IPS-18c (cell line): ENCODE measurements around the gene WDR70.
"Not testable (repeated sequence)": the region's sequence is repeated elsewhere in the genome, so short reads cannot be mapped to it uniquely, and the experiment has no call there.

Experiments used
- H3K4me3 ChIP-seq: 2 replicates; pipeline ENCODE4 v1.7.0; 2013; ENCODE audit warnings: low read depth, mild to moderate bottlenecking, low read length, moderate library complexity; ENCODE audit not compliant: insufficient read depth
- H3K9me3 ChIP-seq: one replicate; pipeline ENCODE4 v1.6.1; 2013; ENCODE audit warnings: mild to moderate bottlenecking, low read length, moderate library complexity; ENCODE audit not compliant: control insufficient read depth, insufficient read depth

WDR70 gene

GRCh38 chr5:37578176-37578575 is 199.1 kb downstream of the WDR70 start:
- Histone ChIP-seq H3K9me3 (no peaks in the 10 kb centered on the region), H3K4me3 (no peak overlapping the region)

GRCh38 chr5:37580106-37580505 is 201.0 kb downstream of the WDR70 start:
- Histone ChIP-seq H3K4me3 (no peak overlapping the region), H3K9me3 (no peaks in the 10 kb centered on the region)

GRCh38 chr5:37582202-37582601 is 203.1 kb downstream of the WDR70 start:
- H3K4me3 ChIP-seq = no peak overlapping the region
- no peaks in the 10 kb centered on the region for H3K9me3 ChIP-seq

- H3K9me3 ChIP-seq, H3K4me3 ChIP-seq: not testable (repeated sequence)
Measured at GRCh38 chr5:37593292-37593691, 214.2 kb downstream of the WDR70 start.

DNA sequence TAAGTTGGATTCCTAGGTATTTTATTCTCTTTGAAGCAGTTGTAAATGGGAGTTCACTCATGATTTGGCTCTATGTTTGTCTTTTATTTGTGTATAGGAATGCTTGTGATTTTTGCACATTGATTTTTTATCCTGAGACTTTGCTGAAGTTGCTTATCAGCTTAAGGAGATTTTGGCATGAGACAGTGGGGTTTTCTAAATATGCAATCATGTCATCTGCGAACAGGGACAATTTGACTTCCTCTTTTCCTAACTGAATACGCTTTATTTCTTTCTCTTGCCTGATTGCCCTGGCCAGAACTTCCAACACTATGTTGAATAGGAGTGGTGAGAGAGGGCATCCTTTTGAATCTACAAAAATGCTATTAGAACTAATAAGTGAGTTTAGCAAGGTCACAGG is 215.7 kb downstream of the WDR70 start:
- not testable (repeated sequence) for H3K4me3 ChIP-seq, H3K9me3 ChIP-seq

DNA sequence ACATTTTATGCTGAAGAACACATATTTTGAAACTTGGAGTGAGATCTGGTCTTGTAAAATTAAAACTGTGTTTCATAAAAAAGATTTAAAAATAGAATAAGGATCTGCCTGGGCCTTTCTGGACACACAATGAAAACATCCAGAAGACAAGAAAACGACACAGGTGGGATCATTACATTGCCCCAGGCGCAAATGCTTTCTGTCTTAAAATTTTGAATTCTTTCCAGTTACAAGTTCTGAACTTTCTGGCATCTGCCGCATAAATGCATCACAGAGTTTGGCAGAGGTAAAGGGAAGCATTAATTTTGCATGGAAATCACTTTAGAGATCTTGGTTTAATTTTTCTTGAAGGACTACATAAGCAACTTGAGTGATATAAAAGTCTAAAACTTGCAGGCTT is 219.6 kb downstream of the WDR70 start:
- Histone ChIP-seq H3K4me3 (no peak overlapping the region), H3K9me3 (no peaks in the 10 kb centered on the region)

- H3K9me3 ChIP-seq = no peaks in the 10 kb centered on the region
- no peak overlapping the region for H3K4me3 ChIP-seq
Measured at GRCh38 chr5:37601163-37601562, 222.0 kb downstream of the WDR70 start.

- Histone ChIP-seq H3K9me3 (no peaks in the 10 kb centered on the region), H3K4me3 (no peak overlapping the region)
Measured at GRCh38 chr5:37603072-37603471, 224.0 kb downstream of the WDR70 start.

- no peaks in the 10 kb centered on the region for H3K9me3 ChIP-seq
- no peak overlapping the region for H3K4me3 ChIP-seq
Measured at GRCh38 chr5:37604290-37604689, 225.2 kb downstream of the WDR70 start.

GRCh38 chr5:37606148-37606547 is 227.0 kb downstream of the WDR70 start:
- no peak overlapping the region for H3K4me3 ChIP-seq
- no peaks in the 10 kb centered on the region for H3K9me3 ChIP-seq

GRCh38 chr5:37606632-37607248 is 227.6 kb downstream of the WDR70 start:
- H3K4me3 ChIP-seq = no peak overlapping the region
- no peaks in the 10 kb centered on the region for H3K9me3 ChIP-seq

- no peak overlapping the region for H3K4me3 ChIP-seq
- no peaks in the 10 kb centered on the region for H3K9me3 ChIP-seq
Measured at GRCh38 chr5:37615184-37615583, 236.1 kb downstream of the WDR70 start.

- H3K4me3 ChIP-seq = no peak overlapping the region
- H3K9me3 ChIP-seq = no peaks in the 10 kb centered on the region
Measured at GRCh38 chr5:37619353-37619752, 240.2 kb downstream of the WDR70 start.

DNA sequence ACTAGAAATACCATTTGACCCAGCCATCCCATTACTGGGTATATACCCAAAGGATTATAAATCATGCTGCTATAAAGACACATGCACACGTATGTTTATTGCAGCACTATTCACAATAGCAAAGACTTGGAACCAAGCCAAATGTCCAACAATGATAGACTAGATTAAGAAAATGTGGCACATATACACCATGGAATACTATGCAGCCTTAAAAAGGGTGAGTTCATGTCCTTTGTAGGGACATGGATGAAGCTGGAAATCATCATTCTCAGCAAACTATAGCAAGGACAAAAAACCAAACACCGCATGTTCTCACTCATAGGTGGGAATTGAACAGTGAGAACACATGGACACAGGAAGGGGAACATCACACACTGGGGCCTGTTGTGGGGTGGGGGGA is 243.2 kb downstream of the WDR70 start:
- H3K9me3 ChIP-seq, H3K4me3 ChIP-seq: not testable (repeated sequence)

GRCh38 chr5:37626266-37626665 is 247.1 kb downstream of the WDR70 start:
- H3K9me3 ChIP-seq = no peaks in the 10 kb centered on the region
- no peak overlapping the region for H3K4me3 ChIP-seq

GRCh38 chr5:37628876-37629275 is 249.8 kb downstream of the WDR70 start:
- Histone ChIP-seq H3K4me3 (no peak overlapping the region), H3K9me3 (no peaks in the 10 kb centered on the region)

DNA sequence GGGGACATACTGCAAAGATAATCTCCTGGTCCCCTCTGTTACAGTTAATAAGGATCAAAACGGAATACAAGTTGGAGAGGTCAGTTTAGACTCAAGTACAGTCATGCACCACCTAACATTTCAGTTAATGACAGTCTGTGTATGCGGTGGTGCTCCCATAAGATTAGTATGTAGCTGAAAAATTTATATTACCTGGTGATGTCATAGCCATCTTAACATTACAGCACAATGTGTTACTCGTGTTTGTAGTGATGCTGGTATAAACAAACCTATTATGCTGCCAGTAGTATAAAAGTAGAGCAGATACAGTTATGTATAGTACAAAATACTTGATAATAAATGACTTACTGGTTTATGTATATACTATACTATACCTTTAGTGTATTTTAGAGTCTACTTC is 252.8 kb downstream of the WDR70 start:
- Histone ChIP-seq H3K4me3 (no peak overlapping the region), H3K9me3 (no peaks in the 10 kb centered on the region)

- H3K9me3 ChIP-seq = no peaks in the 10 kb centered on the region
- H3K4me3 ChIP-seq = no peak overlapping the region
Measured at GRCh38 chr5:37637165-37637845, 258.2 kb downstream of the WDR70 start.

DNA sequence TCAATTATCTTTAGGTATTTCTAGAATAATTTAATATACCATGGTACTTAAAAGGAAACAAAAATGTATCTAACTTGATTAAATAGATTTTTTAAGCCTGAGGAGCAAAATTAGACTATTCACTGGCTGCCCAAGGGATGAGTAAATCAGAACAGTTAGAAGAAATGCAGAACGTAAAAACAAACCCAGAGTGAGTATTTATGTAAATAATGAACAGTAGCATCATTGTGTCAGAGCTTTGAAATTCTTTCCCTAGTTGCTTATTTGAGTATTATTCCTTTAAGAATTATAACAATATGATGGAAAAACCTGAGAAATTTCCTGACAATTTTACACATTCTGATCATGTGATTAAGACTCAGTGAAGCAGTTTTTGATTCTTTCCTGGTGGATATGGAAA is 259.8 kb downstream of the WDR70 start:
- Histone ChIP-seq H3K9me3 (no peaks in the 10 kb centered on the region), H3K4me3 (no peak overlapping the region)
